ENCODE data around the gene IL1RAPL2. TPM values are rescaled to one million over a fixed set of nuclear protein-coding genes. Genes with fewer than 3 reads are reported as not detected.
"Not testable (repeated sequence)": the region's sequence is repeated elsewhere in the genome, so short reads cannot be mapped to it uniquely, and the experiment has no call there.

Gene IL1RAPL2
- total RNA-seq, 4 donors from 2014 or later = not detected

GRCh38 chrX:105006103-105006502, 440.1 kb downstream of the IL1RAPL2 start:
- Histone ChIP-seq H3K4me3 (no peak overlapping the region), H3K9me3 (no peaks in the 10 kb centered on the region), H3K27ac (no peak overlapping the region), H3K27me3 (no peaks in the 10 kb centered on the region), H3K36me3 (no peaks in the 10 kb centered on the region), H3K4me1 (no peaks in the 10 kb centered on the region)
- no peak for DNase-seq
- TF ChIP-seq CTCF (IDR thresholded peaks at IDR 0.05) (no peak), POLR2A (IDR thresholded peaks at IDR 0.05) (no peak)

GRCh38 chrX:105006996-105007395, 441.0 kb downstream of the IL1RAPL2 start:
- DNase-seq = no peak
- Histone ChIP-seq H3K27me3 (no peaks in the 10 kb centered on the region), H3K4me1 (no peaks in the 10 kb centered on the region), H3K4me3 (no peak overlapping the region), H3K27ac (no peak overlapping the region), H3K36me3 (no peaks in the 10 kb centered on the region), H3K9me3 (no peaks in the 10 kb centered on the region)
- TF ChIP-seq POLR2A (IDR thresholded peaks at IDR 0.05) (no peak), CTCF (IDR thresholded peaks at IDR 0.05) (no peak)

GRCh38 chrX:105013719-105014118, 447.7 kb downstream of the IL1RAPL2 start:
- Histone ChIP-seq H3K27me3 (no peaks in the 10 kb centered on the region), H3K27ac (no peak overlapping the region), H3K4me1 (no peaks in the 10 kb centered on the region), H3K36me3 (no peaks in the 10 kb centered on the region), H3K9me3 (no peaks in the 10 kb centered on the region), H3K4me3 (no peak overlapping the region)
- TF ChIP-seq POLR2A (IDR thresholded peaks at IDR 0.05) (no peak), CTCF (IDR thresholded peaks at IDR 0.05) (no peak)
- no peak for DNase-seq

GRCh38 chrX:105017641-105018040, 451.6 kb downstream of the IL1RAPL2 start:
- H3K27me3 ChIP-seq = no peaks in the 10 kb centered on the region
- H3K27ac ChIP-seq = no peak overlapping the region
- H3K4me1 ChIP-seq = no peaks in the 10 kb centered on the region
- no peak overlapping the region for H3K4me3 ChIP-seq
- TF ChIP-seq CTCF (IDR thresholded peaks at IDR 0.05) (no peak), POLR2A (IDR thresholded peaks at IDR 0.05) (no peak)
- H3K9me3 ChIP-seq = no peaks in the 10 kb centered on the region
- H3K36me3 ChIP-seq = no peaks in the 10 kb centered on the region
- no peak for DNase-seq

GRCh38 chrX:105018865-105019264, 452.9 kb downstream of the IL1RAPL2 start:
- no peak for TF ChIP-seq CTCF (IDR thresholded peaks at IDR 0.05)
- TF ChIP-seq POLR2A (IDR thresholded peaks at IDR 0.05) = no peak
- Histone ChIP-seq H3K4me3 (no peak overlapping the region), H3K27ac (no peak overlapping the region), H3K9me3 (no peaks in the 10 kb centered on the region), H3K4me1 (no peaks in the 10 kb centered on the region), H3K36me3 (no peaks in the 10 kb centered on the region), H3K27me3 (no peaks in the 10 kb centered on the region)
- no peak for DNase-seq

GRCh38 chrX:105028962-105029361, 463.0 kb downstream of the IL1RAPL2 start:
- H3K27ac ChIP-seq, DNase-seq, H3K9me3 ChIP-seq, H3K4me1 ChIP-seq, H3K4me3 ChIP-seq, H3K36me3 ChIP-seq, H3K27me3 ChIP-seq: not testable (repeated sequence)
